HG03095 (cell line): ENCODE measurements around the gene IL10RB.
"Not testable (repeated sequence)": the region's sequence is repeated elsewhere in the genome, so short reads cannot be mapped to it uniquely, and the experiment has no call there.

Source experiments
- ATAC-seq: cut with Tn5 transposase; IDR thresholded peaks from one replicate; pipeline ENCODE4 v1.9.1; 2021; ENCODE audit warnings: moderate library complexity; ENCODE audit not compliant: unreplicated experiment

IL10RB gene

GRCh38 chr21:33300701-33301631, 34.8 kb downstream of the IL10RB start:
- ATAC-seq, result no peak

- no peak for ATAC-seq
Measured at GRCh38 chr21:33301632-33302002, 35.5 kb downstream of the IL10RB start.

- no peak for ATAC-seq
Measured at GRCh38 chr21:33302055-33302454, 35.9 kb downstream of the IL10RB start.

GRCh38 chr21:33302796-33303195, 36.6 kb downstream of the IL10RB start:
- ATAC-seq, result no peak

GRCh38 chr21:33305344-33305671, 39.1 kb downstream of the IL10RB start:
- ATAC-seq, result no peak

GRCh38 chr21:33305938-33306337, 39.8 kb downstream of the IL10RB start:
- ATAC-seq, result no peak

GRCh38 chr21:33308586-33309490, 42.7 kb downstream of the IL10RB start:
- peak; percentile 88 for ATAC-seq

GRCh38 chr21:33309778-33310177, 43.6 kb downstream of the IL10RB start:
- ATAC-seq, result no peak

- ATAC-seq, result no peak
Measured at GRCh38 chr21:33312121-33312520, 46.0 kb downstream of the IL10RB start.

GRCh38 chr21:33313183-33313582, 47.0 kb downstream of the IL10RB start:
- no peak for ATAC-seq

GRCh38 chr21:33313611-33314010, 47.4 kb downstream of the IL10RB start:
- ATAC-seq, result no peak

- no peak for ATAC-seq
Measured at GRCh38 chr21:33314111-33314510, 47.9 kb downstream of the IL10RB start.

GRCh38 chr21:33315946-33316710, 50.0 kb downstream of the IL10RB start:
- ATAC-seq, result no peak

GRCh38 chr21:33317145-33317544, 51.0 kb downstream of the IL10RB start:
- ATAC-seq, result no peak

- no peak for ATAC-seq
Measured at GRCh38 chr21:33317786-33318486, 51.8 kb downstream of the IL10RB start.

- ATAC-seq, result not testable (repeated sequence)
Measured at GRCh38 chr21:33321005-33321404, 54.8 kb downstream of the IL10RB start.

- not testable (repeated sequence) for ATAC-seq
Measured at GRCh38 chr21:33323610-33324009, 57.4 kb downstream of the IL10RB start.

GRCh38 chr21:33324291-33325221, 58.4 kb downstream of the IL10RB start, which contains the start of gene IFNAR1:
Gene IFNAR1, plus strand, starts transcription at chr21:33324970. Its CDS starts 86 bp downstream, at chr21:33325056.
- peak; percentile 75 for ATAC-seq
